ENCODE measurements around the gene DMRTC2.
"Not testable (repeated sequence)": the region's sequence is repeated elsewhere in the genome, so short reads cannot be mapped to it uniquely, and the experiment has no call there.

Gene DMRTC2

GRCh38 chr19:41871573-41872383 is 26.9 kb downstream of the DMRTC2 start:
- DNase-seq (ENCODE audit: low read depth), result no peak

DNA sequence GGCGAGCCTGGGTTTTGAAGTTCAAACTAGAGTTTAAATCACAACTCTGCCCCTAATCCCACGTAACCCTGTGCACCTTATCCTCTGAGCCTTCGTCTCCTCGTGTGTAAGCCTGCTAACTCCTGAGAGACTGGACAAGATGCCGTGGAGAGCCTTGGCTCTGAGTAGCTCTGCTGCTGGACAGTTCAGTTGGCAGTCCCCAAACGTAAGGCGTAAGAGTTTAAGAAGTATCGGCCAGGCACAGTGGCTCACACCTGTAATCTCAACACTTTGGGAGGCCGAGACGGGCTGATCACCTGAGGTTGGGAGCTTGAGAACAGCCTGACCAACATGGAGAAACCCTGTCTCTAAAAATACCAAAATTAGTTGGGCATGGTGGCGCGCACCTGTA is 27.5 kb downstream of the DMRTC2 start:
- DNase-seq (ENCODE audit: low read depth), result no peak

GRCh38 chr19:41872775-41873647 is 28.2 kb downstream of the DMRTC2 start:
- DNase-seq (ENCODE audit: low read depth), result no peak

DNA sequence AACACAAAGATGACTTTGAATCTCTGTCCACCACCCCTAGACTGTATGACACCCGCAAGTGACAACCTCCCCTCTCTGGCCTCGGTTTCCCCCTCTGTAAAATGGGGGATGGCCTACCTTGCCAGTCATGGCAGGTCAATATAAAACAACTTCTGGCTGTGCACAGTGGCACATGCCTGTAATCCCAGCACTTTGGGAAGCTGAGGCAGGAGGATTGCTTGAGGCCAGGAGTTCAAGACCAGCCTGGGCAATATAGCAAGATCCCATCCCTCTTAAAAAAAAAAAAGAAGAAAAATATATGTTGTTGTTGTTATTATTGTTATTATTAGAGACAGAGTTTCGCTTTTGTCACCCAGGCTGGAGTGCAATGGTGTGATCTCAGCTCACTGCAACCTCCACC is 31.1 kb downstream of the DMRTC2 start:
- DNase-seq (ENCODE audit: low read depth), result not testable (repeated sequence)

- no peak for DNase-seq (ENCODE audit: low read depth)
Measured at GRCh38 chr19:41876847-41877832, 32.3 kb downstream of the DMRTC2 start, which contains the start of gene CD79A. Gene CD79A (plus strand): TSS chr19:41877279. CDS start chr19:41877305, 26 bp downstream.

GRCh38 chr19:41877916-41878905 is 33.4 kb downstream of the DMRTC2 start:
- DNase-seq (ENCODE audit: low read depth), result no peak

DNA sequence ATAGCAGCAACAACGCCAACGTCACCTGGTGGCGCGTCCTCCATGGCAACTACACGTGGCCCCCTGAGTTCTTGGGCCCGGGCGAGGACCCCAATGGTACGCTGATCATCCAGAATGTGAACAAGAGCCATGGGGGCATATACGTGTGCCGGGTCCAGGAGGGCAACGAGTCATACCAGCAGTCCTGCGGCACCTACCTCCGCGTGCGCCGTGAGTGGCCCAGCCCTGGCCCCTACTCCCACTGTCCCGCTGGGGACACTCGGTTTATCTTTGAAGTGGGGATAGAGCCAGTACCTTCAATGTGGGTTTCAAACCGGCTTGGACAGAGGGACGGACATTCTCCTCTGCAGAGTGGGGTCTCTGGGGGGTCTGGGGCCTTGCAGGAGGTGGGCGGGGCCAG is 34.2 kb downstream of the DMRTC2 start:
- no peak for DNase-seq (ENCODE audit: low read depth)

GRCh38 chr19:41879670-41880328 is 35.0 kb downstream of the DMRTC2 start:
- no peak for DNase-seq (ENCODE audit: low read depth)

DNA sequence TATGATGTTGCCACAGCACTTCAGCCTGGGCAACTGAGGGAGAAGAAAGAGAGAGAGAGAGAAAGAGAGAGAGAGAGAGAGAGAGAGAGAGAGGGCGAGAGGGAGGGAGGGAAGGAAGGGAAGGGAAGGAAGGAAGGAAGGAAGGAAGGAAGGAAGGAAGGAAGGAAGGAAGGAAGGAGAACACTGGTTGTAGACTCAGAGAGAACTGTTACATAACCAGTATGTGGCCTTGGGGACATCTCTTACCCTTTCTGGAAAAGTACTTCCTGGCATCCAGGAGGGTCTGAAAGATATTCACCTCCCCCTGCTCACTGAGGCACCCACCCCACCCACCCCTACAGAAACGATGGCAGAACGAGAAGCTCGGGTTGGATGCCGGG is 35.5 kb downstream of the DMRTC2 start:
- DNase-seq (ENCODE audit: low read depth), result no peak

GRCh38 chr19:41882568-41883462 is 38.0 kb downstream of the DMRTC2 start, which contains the start of gene ARHGEF1:
Gene ARHGEF1 (plus strand): TSS chr19:41883184. CDS start chr19:41888083, 4,899 bp downstream.
- DNase-seq (ENCODE audit: low read depth), result no peak

DNA sequence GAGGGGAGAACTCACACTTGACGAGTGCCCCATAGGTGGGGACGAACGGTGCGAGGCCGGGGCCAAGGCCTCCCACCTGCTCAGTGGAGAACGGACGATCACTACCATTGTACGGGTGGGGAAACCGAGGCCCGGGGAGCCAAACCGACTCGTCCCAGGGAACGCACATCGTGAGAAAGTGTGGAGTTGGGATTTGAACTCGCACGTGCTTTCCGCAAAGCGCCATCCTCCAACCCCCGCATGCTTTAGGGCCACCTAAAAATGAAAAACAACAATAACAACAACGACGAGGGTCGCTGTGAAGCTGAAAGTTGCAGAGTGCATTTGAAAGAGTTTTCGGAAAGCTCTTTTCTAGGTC is 38.6 kb downstream of the DMRTC2 start:
- no peak for DNase-seq (ENCODE audit: low read depth)

DNA sequence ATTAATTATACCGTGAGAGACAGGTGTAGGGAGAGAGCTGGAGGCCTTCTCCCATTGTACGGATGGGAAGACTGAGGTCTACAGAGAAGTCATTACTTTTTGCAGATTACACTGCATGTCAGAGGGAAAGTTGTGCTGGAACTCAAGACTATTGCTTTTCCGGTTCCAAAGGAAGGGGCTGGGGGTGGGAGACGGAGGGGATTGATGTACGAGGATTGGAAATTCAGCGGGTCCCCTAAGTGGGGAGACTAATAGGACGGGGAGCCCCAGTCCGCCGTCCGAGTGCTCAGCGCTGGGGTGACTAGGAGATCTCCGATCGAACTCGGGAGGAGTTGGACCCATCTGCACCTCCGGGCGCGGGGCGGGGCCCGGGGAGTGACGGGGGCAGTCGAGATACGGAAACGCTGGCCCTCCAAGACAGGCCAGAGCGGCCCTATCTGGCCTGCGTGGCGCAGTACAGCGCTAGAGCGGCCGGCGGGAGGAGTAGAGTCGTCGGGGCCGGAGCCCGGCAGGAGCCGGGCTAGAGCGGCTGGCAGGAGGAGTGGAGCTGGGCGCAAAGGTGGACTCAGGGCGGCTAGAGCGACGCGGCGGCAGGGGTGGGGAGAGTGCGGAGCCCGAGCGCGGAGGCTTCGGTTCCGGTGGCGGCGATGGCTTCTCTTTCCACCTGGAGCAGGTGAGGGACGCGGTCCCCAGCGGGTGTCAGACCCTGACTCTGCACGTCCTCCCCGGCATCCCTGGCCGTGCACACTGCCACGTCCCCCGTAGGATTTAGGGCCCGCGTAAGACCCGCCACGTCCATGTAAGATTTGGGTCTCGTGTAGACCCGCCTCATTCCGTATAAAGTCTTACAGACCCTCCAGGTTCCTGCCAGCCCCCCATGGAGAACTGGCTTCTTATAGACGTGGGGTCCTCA is 39.2 kb downstream of the DMRTC2 start:
- DNase-seq (ENCODE audit: low read depth), result peak; percentile 92

GRCh38 chr19:41886761-41887710 is 42.2 kb downstream of the DMRTC2 start:
- DNase-seq (ENCODE audit: low read depth), result peak; percentile 69

DNA sequence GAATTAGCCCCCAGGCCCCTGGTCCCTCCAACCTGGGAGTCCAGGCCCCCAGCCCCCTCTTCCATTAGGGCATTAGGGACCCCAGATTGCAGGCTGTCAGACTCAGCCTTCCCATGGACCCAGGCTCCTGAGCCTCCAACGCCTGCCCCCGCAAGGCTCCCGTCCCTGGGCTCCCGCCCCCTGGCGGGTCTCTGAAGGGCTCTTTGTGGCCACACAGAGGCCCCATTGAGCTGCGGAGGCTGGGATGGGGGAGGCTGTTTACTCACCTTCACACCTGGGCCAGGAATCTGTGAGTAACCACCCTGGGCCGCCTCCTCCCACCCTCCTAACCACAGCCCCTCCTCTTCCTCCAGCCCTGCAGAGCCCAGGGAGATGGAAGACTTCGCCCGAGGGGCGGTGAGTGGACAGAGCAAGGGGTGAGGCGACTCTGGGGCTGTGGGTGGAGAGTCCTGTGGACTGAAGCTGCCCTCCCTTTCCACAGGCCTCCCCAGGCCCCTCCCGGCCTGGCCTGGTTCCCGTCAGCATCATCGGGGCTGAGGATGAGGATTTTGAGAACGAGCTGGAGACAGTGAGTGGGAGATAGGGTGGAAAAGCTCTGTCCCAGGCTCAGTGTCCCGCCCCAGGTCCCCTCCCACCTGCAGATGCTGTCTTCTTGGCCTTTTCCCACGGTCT is 43.0 kb downstream of the DMRTC2 start:
- no peak for DNase-seq (ENCODE audit: low read depth)

GRCh38 chr19:41888926-41889325 is 44.1 kb downstream of the DMRTC2 start:
- no peak for DNase-seq (ENCODE audit: low read depth)

- no peak for DNase-seq (ENCODE audit: low read depth)
Measured at GRCh38 chr19:41889896-41890295, 45.1 kb downstream of the DMRTC2 start.

Data from CMK (cell line).